CD4-positive, CD25-positive, alpha-beta regulatory T cell (primary cell): ENCODE data around the gene KCTD18. TPM values are rescaled to one million over a fixed set of nuclear protein-coding genes. Genes with fewer than 3 reads are reported as not detected.
A peak's percentile ranks its signal among the peaks of the same experiment; 100 is the strongest.

Experiments used
- ATAC-seq, 2 donors: fragments of 150-1000 bp; cut with Tn5 transposase; one replicate each; pipeline ENCODE4 v1.10.0; 2021; ENCODE audit warnings: low read depth in 2 of 2, moderate number of reproducible peaks in 2 of 2, moderate library complexity in 1 of 2
- DNase-seq, 3 donors: peaks; one replicate each; pipeline versions ENCODE4 v3.0.0 to v3.0.0-alpha.2; 2012 to 2022; ENCODE audit warnings: mixed read lengths in 1 of 3
- H3K27ac ChIP-seq: one replicate; pipeline ENCODE4 v1.7.0; 2013; ENCODE audit warnings: mild to moderate bottlenecking, low read length; ENCODE audit not compliant: insufficient read depth, poor library complexity, severe bottlenecking
- H3K27me3 ChIP-seq: one replicate; pipeline ENCODE4 v1.7.0; 2013; ENCODE audit warnings: low read length; ENCODE audit not compliant: control insufficient read depth, insufficient read depth
- H3K36me3 ChIP-seq: one replicate; pipeline ENCODE4 v1.7.0; 2013; ENCODE audit warnings: mild to moderate bottlenecking, low read length, moderate library complexity; ENCODE audit not compliant: control insufficient read depth, insufficient read depth
- H3K4me1 ChIP-seq: 2 replicates; pipeline ENCODE4 v1.7.0; 2013; ENCODE audit warnings: mild to moderate bottlenecking, low read length; ENCODE audit not compliant: insufficient read depth, control insufficient read depth, poor library complexity, severe bottlenecking
- H3K4me3 ChIP-seq: one replicate; pipeline ENCODE4 v1.7.0; 2013; ENCODE audit warnings: low read depth, mild to moderate bottlenecking, low read length, moderate library complexity
- H3K9me3 ChIP-seq, 2 experiments: 1 replicate in 1 of 2; 2 replicates in 1 of 2; pipeline ENCODE4 v1.7.0; 2013; ENCODE audit warnings: low read length in 2 of 2, mild to moderate bottlenecking in 1 of 2, moderate library complexity in 1 of 2; ENCODE audit not compliant: control insufficient read depth in 2 of 2
- H3K27ac Mint-ChIP-seq, 3 donors: one replicate each; pipeline ENCODE4 v1.8.0; 2020 to 2022; ENCODE audit warnings: mild to moderate bottlenecking in 3 of 3, mixed read lengths in 3 of 3, moderate library complexity in 2 of 3
- H3K27me3 Mint-ChIP-seq: one replicate; pipeline ENCODE4 v1.8.0; 2022; ENCODE audit warnings: mild to moderate bottlenecking, mixed read lengths
- H3K36me3 Mint-ChIP-seq: one replicate; pipeline ENCODE4 v1.8.0; 2020; ENCODE audit warnings: mixed read lengths
- H3K4me1 Mint-ChIP-seq, 4 donors: one replicate each; pipeline ENCODE4 v1.8.0; 2020 to 2022; ENCODE audit warnings: mixed read lengths in 4 of 4, mild to moderate bottlenecking in 1 of 4
- H3K4me3 Mint-ChIP-seq, 4 donors: one replicate each; pipeline ENCODE4 v1.8.0; 2020 to 2022; ENCODE audit warnings: mild to moderate bottlenecking in 4 of 4, mixed read lengths in 4 of 4, moderate library complexity in 3 of 4
- H3K9me3 Mint-ChIP-seq, 7 donors: one replicate each; pipeline ENCODE4 v1.8.0; 2020 to 2022; ENCODE audit warnings: mixed read lengths in 7 of 7, mild to moderate bottlenecking in 3 of 7, moderate library complexity in 2 of 7
- polyA plus RNA-seq, 4 donors: library from polyadenylated mRNA; unstranded; fragments of 300-500 nt; fragmentation: Illumina TruSeq; gene quantifications; one replicate each; pipeline ENCODE4 v1.2.3, GENCODE V29; 2021
- total RNA-seq: library from RNA; stranded (reverse); gene quantifications from one replicate; pipeline ENCODE4 v1.2.3, GENCODE V29; 2022

The KCTD18 gene
- total and polyA plus RNA-seq, 5 donors from 2014 or later: 15.4 to 18.9 (median 18.2) TPM

- H3K4me3 Mint-ChIP-seq: peak overlapping the region in 1 of 4 donors; percentile 4
These were observed 54.7 kb downstream of the KCTD18 start for GRCh38 chr2:200454927-200455801.

GRCh38 chr2:200453853-200454534, 55.9 kb downstream of the KCTD18 start:
- DNase-seq (no peak), ATAC-seq (no peak)
- H3K4me3 Mint-ChIP-seq: no peak overlapping the region
- H3K27ac ChIP-seq: no peak overlapping the region
- H3K9me3 Mint-ChIP-seq: no peaks in the 10 kb centered on the region
- H3K27me3 ChIP-seq: no peaks in the 10 kb centered on the region
- peak overlapping the region; percentile 7 to 89 (median 81) for H3K27ac Mint-ChIP-seq
- no peak overlapping the region for H3K4me3 ChIP-seq
- peaks cover 19% of the 10 kb centered on the region for H3K4me1 ChIP-seq
- peaks cover 9% of the 10 kb centered on the region for H3K36me3 Mint-ChIP-seq
- H3K4me1 Mint-ChIP-seq: peaks cover 20 to 32% (median 27%) of the 10 kb centered on the region in 4 donors
- no peaks in the 10 kb centered on the region for H3K27me3 Mint-ChIP-seq
- no peaks in the 10 kb centered on the region for H3K9me3 ChIP-seq
- no peaks in the 10 kb centered on the region for H3K36me3 ChIP-seq

More at GRCh38 chr2:200454927-200455801, 54.7 kb downstream of the KCTD18 start:
- ATAC-seq (peak; percentile 46 to 48), DNase-seq (peak in 2 of 3 donors; percentile 11 to 56)
- peaks cover 9% of the 10 kb centered on the region for H3K36me3 Mint-ChIP-seq
- Histone ChIP-seq H3K9me3 (no peaks in the 10 kb centered on the region), H3K4me3 (peak overlapping the region; percentile 15), H3K4me1 (peaks cover 19% of the 10 kb centered on the region), H3K36me3 (no peaks in the 10 kb centered on the region), H3K27me3 (no peaks in the 10 kb centered on the region), H3K27ac (peak overlapping the region; percentile 34)
- H3K27me3 Mint-ChIP-seq: no peaks in the 10 kb centered on the region
- H3K9me3 Mint-ChIP-seq: no peaks in the 10 kb centered on the region
- H3K4me1 Mint-ChIP-seq: peaks cover 20 to 32% (median 26%) of the 10 kb centered on the region in 4 donors
- H3K27ac Mint-ChIP-seq: peak overlapping the region; percentile 32 to 89 (median 69)

- DNase-seq: no peak
- H3K4me3 ChIP-seq: no peak overlapping the region
- Mint-ChIP-seq H3K9me3 (no peaks in the 10 kb centered on the region), H3K27me3 (no peaks in the 10 kb centered on the region), H3K4me3 (no peak overlapping the region), H3K4me1 (peaks cover 20 to 32% (median 30%) of the 10 kb centered on the region in 4 donors), H3K27ac (no peak overlapping the region), H3K36me3 (peaks cover 9% of the 10 kb centered on the region)
- H3K27ac ChIP-seq: no peak overlapping the region
- H3K36me3 ChIP-seq: no peaks in the 10 kb centered on the region
- H3K27me3 ChIP-seq: no peaks in the 10 kb centered on the region
- peaks cover 19% of the 10 kb centered on the region for H3K4me1 ChIP-seq
- ATAC-seq: no peak
- H3K9me3 ChIP-seq: no peaks in the 10 kb centered on the region
These were observed 56.6 kb downstream of the KCTD18 start for GRCh38 chr2:200453142-200453852.

GRCh38 chr2:200452377-200452776, 57.5 kb downstream of the KCTD18 start:
- Mint-ChIP-seq H3K9me3 (no peaks in the 10 kb centered on the region), H3K4me3 (no peak overlapping the region), H3K27me3 (no peaks in the 10 kb centered on the region), H3K36me3 (peaks cover 9% of the 10 kb centered on the region), H3K4me1 (peaks cover 20 to 32% (median 29%) of the 10 kb centered on the region in 4 donors), H3K27ac (no peak overlapping the region)
- ATAC-seq: no peak
- H3K27me3 ChIP-seq: no peaks in the 10 kb centered on the region
- H3K4me1 ChIP-seq: peaks cover 19% of the 10 kb centered on the region
- no peak overlapping the region for H3K4me3 ChIP-seq
- H3K27ac ChIP-seq: no peak overlapping the region
- DNase-seq: no peak
- no peaks in the 10 kb centered on the region for H3K9me3 ChIP-seq
- no peaks in the 10 kb centered on the region for H3K36me3 ChIP-seq

GRCh38 chr2:200451511-200451910, 58.4 kb downstream of the KCTD18 start:
- Mint-ChIP-seq H3K9me3 (no peaks in the 10 kb centered on the region), H3K4me3 (no peak overlapping the region), H3K4me1 (peaks cover 20 to 32% (median 28%) of the 10 kb centered on the region in 4 donors), H3K36me3 (peaks cover 9% of the 10 kb centered on the region), H3K27ac (no peak overlapping the region), H3K27me3 (no peaks in the 10 kb centered on the region)
- Histone ChIP-seq H3K9me3 (no peaks in the 10 kb centered on the region), H3K27ac (no peak overlapping the region), H3K4me1 (peaks cover 19% of the 10 kb centered on the region), H3K36me3 (no peaks in the 10 kb centered on the region), H3K4me3 (no peak overlapping the region), H3K27me3 (no peaks in the 10 kb centered on the region)
- no peak for DNase-seq
- ATAC-seq: no peak

GRCh38 chr2:200450288-200450687, 59.6 kb downstream of the KCTD18 start:
- Mint-ChIP-seq H3K4me1 (peaks cover 14 to 23% (median 19%) of the 10 kb centered on the region in 4 donors), H3K27me3 (no peaks in the 10 kb centered on the region), H3K36me3 (peaks cover 9% of the 10 kb centered on the region), H3K4me3 (no peak overlapping the region), H3K9me3 (no peaks in the 10 kb centered on the region), H3K27ac (peak overlapping the region in 1 of 3 donors; percentile 6)
- no peaks in the 10 kb centered on the region for H3K36me3 ChIP-seq
- ATAC-seq (no peak), DNase-seq (no peak)
- peaks cover 9% of the 10 kb centered on the region for H3K4me1 ChIP-seq
- H3K27me3 ChIP-seq: no peaks in the 10 kb centered on the region
- no peaks in the 10 kb centered on the region for H3K9me3 ChIP-seq
- no peak overlapping the region for H3K27ac ChIP-seq
- no peak overlapping the region for H3K4me3 ChIP-seq

- Mint-ChIP-seq H3K27ac (peak overlapping the region in 1 of 3 donors; percentile 2), H3K36me3 (peaks cover 9% of the 10 kb centered on the region), H3K27me3 (no peaks in the 10 kb centered on the region), H3K4me1 (peaks cover 3 to 20% (median 7%) of the 10 kb centered on the region in 4 donors), H3K9me3 (no peaks in the 10 kb centered on the region), H3K4me3 (no peak overlapping the region)
- Histone ChIP-seq H3K36me3 (no peaks in the 10 kb centered on the region), H3K9me3 (no peaks in the 10 kb centered on the region), H3K27me3 (no peaks in the 10 kb centered on the region), H3K4me1 (no peaks in the 10 kb centered on the region), H3K4me3 (no peak overlapping the region), H3K27ac (no peak overlapping the region)
- DNase-seq (no peak), ATAC-seq (no peak)
These were observed 60.7 kb downstream of the KCTD18 start for GRCh38 chr2:200449149-200449548.
